Measurements from ENCODE around the gene TTC3. TPM values are rescaled to one million over a fixed set of nuclear protein-coding genes. Genes with fewer than 3 reads are reported as not detected.

TTC3 gene
- total and polyA plus RNA-seq, 2 of the 13 experiments (the other 11 are each of a cell fraction or from before 2014, with no cell fraction given) = 55.7 to 108 TPM

- TF ChIP-seq HDAC1 (CRISPR knock-in tag; IDR thresholded peaks at IDR 0.05) = no peak
- TF ChIP-seq LBX2 (CRISPR knock-in tag; IDR thresholded peaks at IDR 0.05; ENCODE audit: borderline replicate concordance) = no peak
- no peak for TF ChIP-seq SP5 (CRISPR knock-in tag; IDR thresholded peaks at IDR 0.05; ENCODE audit: borderline replicate concordance, low read depth)
- no peak for TF ChIP-seq ZMAT3 (CRISPR knock-in tag; conservative IDR thresholded peaks at IDR 0.05)
- no peak for TF ChIP-seq ZNF101 (CRISPR knock-in tag; IDR thresholded peaks at IDR 0.05; ENCODE audit: borderline replicate concordance, low read depth)
- no peak for TF ChIP-seq ZBTB43 (CRISPR knock-in tag; conservative IDR thresholded peaks at IDR 0.05)
- TF ChIP-seq ZNF770 (CRISPR knock-in tag; IDR thresholded peaks at IDR 0.05) = no peak
- TF ChIP-seq ZNF543 (CRISPR knock-in tag; IDR thresholded peaks at IDR 0.05) = no peak
- TF ChIP-seq ZNF264 (CRISPR knock-in tag; IDR thresholded peaks at IDR 0.05) = no peak
- no peak for TF ChIP-seq GTF3A (CRISPR knock-in tag; conservative IDR thresholded peaks at IDR 0.05)
- no peak for TF ChIP-seq ZNF30 (CRISPR knock-in tag; IDR thresholded peaks at IDR 0.05)
- no peak for TF ChIP-seq DR1 (CRISPR knock-in tag; IDR thresholded peaks at IDR 0.05)
Observed at GRCh38 chr21:37100316-37100715, 27.3 kb downstream of the TTC3 start (continued).

All from HepG2 (cell line).